ENCODE results near the gene KCNF1. TPM values are rescaled to one million over a fixed set of nuclear protein-coding genes. Genes with fewer than 3 reads are reported as not detected.
"Not testable (repeated sequence)": the region's sequence is repeated elsewhere in the genome, so short reads cannot be mapped to it uniquely, and the experiment has no call there.

KCNF1 gene
- total RNA-seq, 1 experiment from 2014 or later, result 3.2 TPM

DNA sequence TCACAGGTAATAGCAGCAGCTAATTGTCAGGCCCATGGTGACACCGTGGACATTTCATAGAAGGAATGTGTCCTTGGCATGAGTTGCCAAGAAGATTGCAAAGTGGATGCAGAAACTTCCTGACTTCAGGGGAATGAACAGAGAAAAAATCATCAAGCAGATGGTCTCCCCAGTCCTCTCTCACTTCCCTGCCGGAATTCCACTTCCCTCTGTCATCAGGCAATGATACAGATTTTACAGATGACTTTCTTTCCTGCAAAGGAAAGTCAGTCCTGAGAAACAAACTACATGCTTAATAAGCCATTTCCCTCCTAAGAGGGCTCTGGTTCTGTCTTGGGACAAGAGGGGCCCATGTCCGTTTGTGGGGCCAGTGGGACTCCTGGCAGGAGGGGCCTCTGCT lies 45.7 kb downstream of the KCNF1 start:
- H3K23ac ChIP-seq (ENCODE audit: insufficient read length, low read depth, low read length), result no peak overlapping the region
- H3K9ac ChIP-seq (ENCODE audit: extremely low read depth, insufficient read length, low read length), result no peak overlapping the region
- H3K4me2 ChIP-seq (ENCODE audit: insufficient read depth, insufficient read length, low read length), result no peak overlapping the region
- no peak overlapping the region for H4K5ac ChIP-seq (ENCODE audit: insufficient read length, low read depth, low read length)
- H4K91ac ChIP-seq (ENCODE audit: insufficient read length, low read depth, low read length), result no peak overlapping the region
- H2BK15ac ChIP-seq (ENCODE audit: low read depth, low read length), result no peak overlapping the region
- H3K4me1 ChIP-seq (ENCODE audit: insufficient read depth, low read length), result no peaks in the 10 kb centered on the region
- no peaks in the 10 kb centered on the region for H3K9me3 ChIP-seq (ENCODE audit: control insufficient read depth, low read depth, low read length)
- DNase-seq, result no peak
- no peak overlapping the region for H3T11ph ChIP-seq (ENCODE audit: low read length)
- H3K79me2 ChIP-seq (ENCODE audit: insufficient read depth, low read length), result no peaks in the 10 kb centered on the region
- no peak overlapping the region for H2BK120ac ChIP-seq (ENCODE audit: low read depth, low read length, poor library complexity, severe bottlenecking)
- H2BK20ac ChIP-seq (ENCODE audit: low read depth, low read length, poor library complexity, severe bottlenecking), result no peak overlapping the region
- H2BK12ac ChIP-seq (ENCODE audit: insufficient read length, low read depth, low read length), result no peak overlapping the region
- H3K27ac ChIP-seq (ENCODE audit: insufficient read length, low read depth, low read length), result no peak overlapping the region
- H4K20me1 ChIP-seq (ENCODE audit: control insufficient read depth, insufficient read depth, insufficient read length), result no peaks in the 10 kb centered on the region
- Mint-ChIP-seq H3K4me3 (no peak overlapping the region), H3K4me1 (peaks cover 16 to 18% of the 10 kb centered on the region in 2 experiments), H3K36me3 (ENCODE audit: insufficient read depth in 1 of 3, low read depth in 3 of 3) (peaks cover 6 to 10% (median 6%) of the 10 kb centered on the region in 3 experiments), H3K9me3 (peaks cover 11 to 13% of the 10 kb centered on the region in 2 experiments), H3K27ac (no peak overlapping the region), H3K27me3 (ENCODE audit: low read depth) (peaks cover 6% of the 10 kb centered on the region)
- H3K56ac ChIP-seq (ENCODE audit: insufficient read length, low read depth, low read length), result no peak overlapping the region
- H3K18ac ChIP-seq (ENCODE audit: insufficient read length, low read depth, low read length), result no peak overlapping the region
- H2BK5ac ChIP-seq (ENCODE audit: insufficient read length, low read length), result no peak overlapping the region
- H3K27me3 ChIP-seq (ENCODE audit: insufficient read depth, low read length), result no peaks in the 10 kb centered on the region
- no peak overlapping the region for H2AK5ac ChIP-seq (ENCODE audit: insufficient read length, low read length)
- TF ChIP-seq, protein P1, sequence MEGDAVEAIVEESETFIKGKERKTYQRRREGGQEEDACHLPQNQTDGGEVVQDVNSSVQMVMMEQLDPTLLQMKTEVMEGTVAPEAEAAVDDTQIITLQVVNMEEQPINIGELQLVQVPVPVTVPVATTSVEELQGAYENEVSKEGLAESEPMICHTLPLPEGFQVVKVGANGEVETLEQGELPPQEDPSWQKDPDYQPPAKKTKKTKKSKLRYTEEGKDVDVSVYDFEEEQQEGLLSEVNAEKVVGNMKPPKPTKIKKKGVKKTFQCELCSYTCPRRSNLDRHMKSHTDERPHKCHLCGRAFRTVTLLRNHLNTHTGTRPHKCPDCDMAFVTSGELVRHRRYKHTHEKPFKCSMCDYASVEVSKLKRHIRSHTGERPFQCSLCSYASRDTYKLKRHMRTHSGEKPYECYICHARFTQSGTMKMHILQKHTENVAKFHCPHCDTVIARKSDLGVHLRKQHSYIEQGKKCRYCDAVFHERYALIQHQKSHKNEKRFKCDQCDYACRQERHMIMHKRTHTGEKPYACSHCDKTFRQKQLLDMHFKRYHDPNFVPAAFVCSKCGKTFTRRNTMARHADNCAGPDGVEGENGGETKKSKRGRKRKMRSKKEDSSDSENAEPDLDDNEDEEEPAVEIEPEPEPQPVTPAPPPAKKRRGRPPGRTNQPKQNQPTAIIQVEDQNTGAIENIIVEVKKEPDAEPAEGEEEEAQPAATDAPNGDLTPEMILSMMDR (conservative IDR thresholded peaks at IDR 0.05), result no peak
- H3K79me1 ChIP-seq (ENCODE audit: insufficient read depth, low read depth, low read length, poor library complexity, severe bottlenecking), result no peaks in the 10 kb centered on the region
- no peak overlapping the region for H2AFZ ChIP-seq (ENCODE audit: low read length)
- H3K23me2 ChIP-seq (ENCODE audit: insufficient read length, low read depth, low read length, poor library complexity, severe bottlenecking), result no peaks in the 10 kb centered on the region
- no peak overlapping the region for H4K8ac ChIP-seq (replicated peaks; ENCODE audit: insufficient read length, low read depth, low read length)
- H3K14ac ChIP-seq (ENCODE audit: insufficient read depth, low read length), result no peak overlapping the region
- no CpG with 5 or more reads among the region's 3 CpGs for WGBS (ENCODE audit: extremely low coverage, insufficient read length, low lambda C conversion rate)
- no peak overlapping the region for H3K4ac ChIP-seq (ENCODE audit: low read depth, low read length)

DNA sequence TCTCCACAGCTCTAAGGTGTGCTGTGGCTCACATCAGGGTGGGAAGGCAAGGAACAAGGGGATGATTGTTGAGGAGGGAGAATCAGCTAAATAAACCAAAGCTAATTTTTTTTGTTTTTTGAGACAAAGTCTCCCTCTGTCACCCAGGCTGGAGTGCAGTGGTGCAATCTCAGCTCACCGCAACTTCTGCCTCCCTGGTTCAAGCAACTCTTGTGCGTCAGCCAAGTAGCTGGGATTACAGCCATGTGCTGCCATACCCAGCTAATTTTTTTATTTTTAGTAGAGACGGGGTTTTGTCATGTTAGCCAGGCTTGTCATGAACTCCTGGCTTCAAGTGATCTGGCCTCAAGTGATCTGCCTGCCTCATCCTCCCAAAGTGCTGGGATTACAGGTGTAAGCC lies 46.7 kb downstream of the KCNF1 start:
- not testable (repeated sequence) for H3K23me2 ChIP-seq (ENCODE audit: insufficient read length, low read depth, low read length, poor library complexity, severe bottlenecking); H3K79me2 ChIP-seq (ENCODE audit: insufficient read depth, low read length); H3K27me3 Mint-ChIP-seq (ENCODE audit: low read depth); H2BK15ac ChIP-seq (ENCODE audit: low read depth, low read length); H3K14ac ChIP-seq (ENCODE audit: insufficient read depth, low read length); H3K9me3 Mint-ChIP-seq; H2AK5ac ChIP-seq (ENCODE audit: insufficient read length, low read length); H4K20me1 ChIP-seq (ENCODE audit: control insufficient read depth, insufficient read depth, insufficient read length); H3K27me3 ChIP-seq (ENCODE audit: insufficient read depth, low read length); H4K8ac ChIP-seq (replicated peaks; ENCODE audit: insufficient read length, low read depth, low read length); H2BK120ac ChIP-seq (ENCODE audit: low read depth, low read length, poor library complexity, severe bottlenecking); H2BK12ac ChIP-seq (ENCODE audit: insufficient read length, low read depth, low read length); H3K23ac ChIP-seq (ENCODE audit: insufficient read length, low read depth, low read length); H3K56ac ChIP-seq (ENCODE audit: insufficient read length, low read depth, low read length); H2BK5ac ChIP-seq (ENCODE audit: insufficient read length, low read length); H2BK20ac ChIP-seq (ENCODE audit: low read depth, low read length, poor library complexity, severe bottlenecking); H3K79me1 ChIP-seq (ENCODE audit: insufficient read depth, low read depth, low read length, poor library complexity, severe bottlenecking); H2AFZ ChIP-seq (ENCODE audit: low read length); H3K18ac ChIP-seq (ENCODE audit: insufficient read length, low read depth, low read length); H3K27ac ChIP-seq (ENCODE audit: insufficient read length, low read depth, low read length); H4K91ac ChIP-seq (ENCODE audit: insufficient read length, low read depth, low read length); H3K4me2 ChIP-seq (ENCODE audit: insufficient read depth, insufficient read length, low read length); H3T11ph ChIP-seq (ENCODE audit: low read length); H4K5ac ChIP-seq (ENCODE audit: insufficient read length, low read depth, low read length); H3K4ac ChIP-seq (ENCODE audit: low read depth, low read length); H3K4me1 ChIP-seq (ENCODE audit: insufficient read depth, low read length); H3K27ac Mint-ChIP-seq; H3K9ac ChIP-seq (ENCODE audit: extremely low read depth, insufficient read length, low read length); H3K36me3 Mint-ChIP-seq (ENCODE audit: insufficient read depth in 1 of 3, low read depth in 3 of 3); DNase-seq; H3K4me3 Mint-ChIP-seq; H3K9me3 ChIP-seq (ENCODE audit: control insufficient read depth, low read depth, low read length)
- no CpG with 5 or more reads among the region's 3 CpGs for WGBS (ENCODE audit: extremely low coverage, insufficient read length, low lambda C conversion rate)
- peaks cover 16 to 17% of the 10 kb centered on the region in 2 experiments for H3K4me1 Mint-ChIP-seq

All from H9 (cell line).